GM18505 (cell line): ENCODE measurements around the gene DNTT.

ENCODE experiments used
- ATAC-seq: cut with Tn5 transposase; IDR thresholded peaks from one replicate; pipeline ENCODE4 v1.9.1; 2021; ENCODE audit not compliant: unreplicated experiment
- POLR2A ChIP-seq: IDR thresholded peaks from 4 replicates; pipeline ENCODE4 v1.6.1; 2011; ENCODE audit warnings: borderline replicate concordance; ENCODE audit not compliant: insufficient read depth, insufficient read length; ENCODE audit errors: extremely low read depth

Gene DNTT

DNA sequence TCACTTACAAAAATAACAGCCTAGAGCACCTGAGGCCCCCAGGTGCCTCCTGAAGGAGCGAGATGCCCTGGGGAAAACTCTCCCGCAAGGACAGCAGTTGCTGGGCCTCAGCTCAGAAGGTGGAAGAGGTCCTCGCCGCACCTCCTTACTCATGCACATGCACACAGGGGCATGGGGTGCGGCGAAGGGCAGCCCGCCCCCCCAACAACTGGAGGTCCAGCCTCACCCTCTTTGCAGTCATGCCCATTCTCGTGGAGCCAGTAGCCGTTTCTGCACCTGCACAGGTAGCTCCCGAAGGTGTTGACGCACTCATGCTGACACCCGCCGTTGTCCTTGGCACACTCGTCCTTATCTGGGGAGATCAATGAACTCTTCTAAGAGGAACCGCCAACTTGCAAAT, 74.5 kb downstream of the DNTT start:
- no peak for ATAC-seq

DNA sequence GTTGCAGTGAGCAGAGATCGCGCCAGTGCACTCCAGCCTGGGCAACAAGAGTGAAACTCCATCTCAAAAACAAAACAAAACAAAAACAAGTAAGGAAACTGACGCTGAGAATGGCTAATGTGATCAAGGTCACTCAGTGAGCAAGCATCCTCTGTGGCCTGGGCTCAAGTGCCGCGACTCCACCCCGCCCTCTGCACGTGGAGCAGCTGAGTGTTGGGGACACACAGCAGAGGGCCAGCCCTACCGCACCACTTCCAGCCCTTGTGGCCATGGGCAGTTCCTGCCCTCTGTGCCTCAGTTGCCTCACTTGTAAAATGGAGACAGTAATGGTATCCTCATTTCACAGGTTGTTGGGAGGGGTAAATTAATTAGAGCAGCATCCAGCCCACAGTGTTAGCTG, 75.5 kb downstream of the DNTT start:
- no peak for TF ChIP-seq POLR2A
- ATAC-seq: no peak

More for the DNA sequence above, 74.5 kb downstream of the DNTT start:
- TF ChIP-seq POLR2A: no peak

GRCh38 chr10:96380821-96381220, 76.6 kb downstream of the DNTT start:
- no peak for ATAC-seq
- TF ChIP-seq POLR2A: no peak

GRCh38 chr10:96384506-96384905, 80.3 kb downstream of the DNTT start:
- TF ChIP-seq POLR2A: no peak
- ATAC-seq: no peak

DNA sequence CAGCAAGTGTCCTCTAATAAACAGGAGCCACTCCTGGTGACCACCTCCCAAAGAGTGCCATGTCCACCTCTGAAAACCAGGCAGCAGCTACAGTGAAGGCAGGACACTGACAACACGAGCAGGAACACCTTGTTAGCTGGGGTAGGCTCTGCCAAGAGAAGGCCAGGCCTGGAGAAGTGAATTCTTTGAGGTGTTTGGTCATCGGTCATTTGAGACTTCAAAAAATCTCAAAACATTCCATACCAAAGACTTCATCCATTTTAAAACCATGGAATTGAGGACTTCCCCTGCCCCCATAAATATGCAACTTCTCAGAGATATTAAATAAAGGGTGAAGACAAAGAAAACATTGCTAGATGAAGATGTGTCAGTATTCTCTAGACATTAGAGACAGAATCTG, 82.9 kb downstream of the DNTT start:
- TF ChIP-seq POLR2A: no peak
- ATAC-seq: no peak

- TF ChIP-seq POLR2A: no peak
- ATAC-seq: no peak
Measured at GRCh38 chr10:96387601-96388000, 83.4 kb downstream of the DNTT start.
